Measurements from ENCODE around the gene GPC6. TPM values are rescaled to one million over a fixed set of nuclear protein-coding genes. Genes with fewer than 3 reads are reported as not detected.
A peak's percentile ranks its signal among the peaks of the same experiment; 100 is the strongest.
"Not testable (repeated sequence)": the region's sequence is repeated elsewhere in the genome, so short reads cannot be mapped to it uniquely, and the experiment has no call there.

The GPC6 gene
- total RNA-seq, 1 donor from 2014 or later, result not detected

- intact Hi-C loops (cut with micrococcal nuclease), result loop anchor here (1.0 to 10.0 kb wide), 3 partner anchors 16 to 535 kb away; no protein-coding TSS in a partner anchor
- peak; percentile 55 for DNase-seq
- Mint-ChIP-seq H3K4me1 (peaks cover 49% of the 10 kb centered on the region), H3K4me3 (peak overlapping the region; percentile 32), H3K36me3 (ENCODE audit: low read depth) (peaks cover 5% of the 10 kb centered on the region), H3K9me3 (peaks cover 21% of the 10 kb centered on the region), H3K27ac (peak overlapping the region; percentile 32), H3K27me3 (peaks cover 16% of the 10 kb centered on the region)
These were observed 1103.3 kb downstream of the GPC6 start for GRCh38 chr13:94329754-94330551.

GRCh38 chr13:94330552-94331071 is 1104.0 kb downstream of the GPC6 start:
- intact Hi-C loops (cut with micrococcal nuclease), result no loop called here
- peaks cover 18% of the 10 kb centered on the region for H3K27me3 Mint-ChIP-seq
- H3K4me1 Mint-ChIP-seq, result peaks cover 46% of the 10 kb centered on the region
- H3K9me3 Mint-ChIP-seq, result peaks cover 20% of the 10 kb centered on the region
- DNase-seq, result peak; percentile 54
- H3K4me3 Mint-ChIP-seq, result no peak overlapping the region
- peaks cover 5% of the 10 kb centered on the region for H3K36me3 Mint-ChIP-seq (ENCODE audit: low read depth)
- no peak overlapping the region for H3K27ac Mint-ChIP-seq

GRCh38 chr13:94331281-94331680 is 1104.7 kb downstream of the GPC6 start:
- Mint-ChIP-seq H3K4me1 (peaks cover 41% of the 10 kb centered on the region), H3K27me3 (peaks cover 21% of the 10 kb centered on the region), H3K36me3 (ENCODE audit: low read depth) (peaks cover 5% of the 10 kb centered on the region), H3K27ac (no peak overlapping the region), H3K9me3 (peaks cover 14% of the 10 kb centered on the region), H3K4me3 (no peak overlapping the region)
- intact Hi-C loops (cut with micrococcal nuclease), result no loop called here
- no peak for DNase-seq

- no peak overlapping the region for H3K27ac Mint-ChIP-seq
- H3K27me3 Mint-ChIP-seq, result peaks cover 23% of the 10 kb centered on the region
- no peak for DNase-seq
- H3K36me3 Mint-ChIP-seq (ENCODE audit: low read depth), result no peaks in the 10 kb centered on the region
- peaks cover 29% of the 10 kb centered on the region for H3K4me1 Mint-ChIP-seq
- no peak overlapping the region for H3K4me3 Mint-ChIP-seq
- peaks cover 6% of the 10 kb centered on the region for H3K9me3 Mint-ChIP-seq
- intact Hi-C loops (cut with micrococcal nuclease), result no loop called here
These were observed 1105.9 kb downstream of the GPC6 start for GRCh38 chr13:94332359-94333096.

GRCh38 chr13:94333131-94333820 is 1106.7 kb downstream of the GPC6 start:
- Mint-ChIP-seq H3K27ac (no peak overlapping the region), H3K27me3 (peaks cover 23% of the 10 kb centered on the region), H3K4me1 (peaks cover 23% of the 10 kb centered on the region), H3K4me3 (no peak overlapping the region), H3K9me3 (peaks cover 8% of the 10 kb centered on the region), H3K36me3 (ENCODE audit: low read depth) (no peaks in the 10 kb centered on the region)
- intact Hi-C loops (cut with micrococcal nuclease), result no loop called here
- no peak for DNase-seq

- Mint-ChIP-seq H3K9me3 (peaks cover 2% of the 10 kb centered on the region), H3K27ac (no peak overlapping the region)
These were observed 1109.3 kb downstream of the GPC6 start for GRCh38 chr13:94335761-94336526.

GRCh38 chr13:94339116-94339687 is 1112.6 kb downstream of the GPC6 start:
- Mint-ChIP-seq H3K27ac (no peak overlapping the region), H3K27me3 (peaks cover 21% of the 10 kb centered on the region), H3K36me3 (ENCODE audit: low read depth) (no peaks in the 10 kb centered on the region), H3K4me1 (no peaks in the 10 kb centered on the region), H3K9me3 (peaks cover 2% of the 10 kb centered on the region), H3K4me3 (no peak overlapping the region)
- intact Hi-C loops (cut with micrococcal nuclease), result no loop called here
- DNase-seq, result no peak

More at GRCh38 chr13:94335761-94336526, 1109.3 kb downstream of the GPC6 start:
- no peak for DNase-seq
- H3K27me3 Mint-ChIP-seq, result peaks cover 27% of the 10 kb centered on the region
- intact Hi-C loops (cut with micrococcal nuclease), result no loop called here
- no peak overlapping the region for H3K4me3 Mint-ChIP-seq
- H3K4me1 Mint-ChIP-seq, result peaks cover 5% of the 10 kb centered on the region
- H3K36me3 Mint-ChIP-seq (ENCODE audit: low read depth), result no peaks in the 10 kb centered on the region

- intact Hi-C loops (cut with micrococcal nuclease), result no loop called here
- no peak overlapping the region for H3K27ac Mint-ChIP-seq
- peaks cover 2% of the 10 kb centered on the region for H3K9me3 Mint-ChIP-seq
- H3K36me3 Mint-ChIP-seq (ENCODE audit: low read depth), result no peaks in the 10 kb centered on the region
- H3K4me1 Mint-ChIP-seq, result peaks cover 11% of the 10 kb centered on the region
- H3K4me3 Mint-ChIP-seq, result no peak overlapping the region
- no peak for DNase-seq
- H3K27me3 Mint-ChIP-seq, result peaks cover 12% of the 10 kb centered on the region
These were observed 1116.0 kb downstream of the GPC6 start for GRCh38 chr13:94342436-94343242.

- Mint-ChIP-seq H3K9me3 (no peaks in the 10 kb centered on the region), H3K4me1 (peaks cover 11% of the 10 kb centered on the region), H3K4me3 (no peak overlapping the region), H3K36me3 (ENCODE audit: low read depth) (no peaks in the 10 kb centered on the region), H3K27ac (no peak overlapping the region), H3K27me3 (peaks cover 12% of the 10 kb centered on the region)
- no peak for DNase-seq
- intact Hi-C loops (cut with micrococcal nuclease), result no loop called here
These were observed 1116.6 kb downstream of the GPC6 start for GRCh38 chr13:94343243-94343585.

- DNase-seq; H3K36me3 Mint-ChIP-seq (ENCODE audit: low read depth); H3K4me3 Mint-ChIP-seq; H3K27ac Mint-ChIP-seq; H3K9me3 Mint-ChIP-seq; intact Hi-C loops (cut with micrococcal nuclease): not testable (repeated sequence)
- H3K27me3 Mint-ChIP-seq, result peaks cover 12% of the 10 kb centered on the region
- H3K4me1 Mint-ChIP-seq, result peaks cover 11% of the 10 kb centered on the region
These were observed 1117.1 kb downstream of the GPC6 start for GRCh38 chr13:94343687-94344086.

GRCh38 chr13:94344126-94344818 is 1117.7 kb downstream of the GPC6 start:
- Mint-ChIP-seq H3K4me1 (peaks cover 13% of the 10 kb centered on the region), H3K9me3 (peaks cover 2% of the 10 kb centered on the region), H3K36me3 (ENCODE audit: low read depth) (no peaks in the 10 kb centered on the region), H3K27me3 (peaks cover 13% of the 10 kb centered on the region), H3K27ac (no peak overlapping the region), H3K4me3 (no peak overlapping the region)
- no peak for DNase-seq
- intact Hi-C loops (cut with micrococcal nuclease), result no loop called here

All from activated CD4-positive, alpha-beta T cell treated with anti-CD3 and anti-CD28 coated beads, Interleukin-2, amount 10 ng/mL, durations not matched to agents 24 days and 14 days (primary cell).